ENCODE data around the gene KRTAP4-4.

DNA sequence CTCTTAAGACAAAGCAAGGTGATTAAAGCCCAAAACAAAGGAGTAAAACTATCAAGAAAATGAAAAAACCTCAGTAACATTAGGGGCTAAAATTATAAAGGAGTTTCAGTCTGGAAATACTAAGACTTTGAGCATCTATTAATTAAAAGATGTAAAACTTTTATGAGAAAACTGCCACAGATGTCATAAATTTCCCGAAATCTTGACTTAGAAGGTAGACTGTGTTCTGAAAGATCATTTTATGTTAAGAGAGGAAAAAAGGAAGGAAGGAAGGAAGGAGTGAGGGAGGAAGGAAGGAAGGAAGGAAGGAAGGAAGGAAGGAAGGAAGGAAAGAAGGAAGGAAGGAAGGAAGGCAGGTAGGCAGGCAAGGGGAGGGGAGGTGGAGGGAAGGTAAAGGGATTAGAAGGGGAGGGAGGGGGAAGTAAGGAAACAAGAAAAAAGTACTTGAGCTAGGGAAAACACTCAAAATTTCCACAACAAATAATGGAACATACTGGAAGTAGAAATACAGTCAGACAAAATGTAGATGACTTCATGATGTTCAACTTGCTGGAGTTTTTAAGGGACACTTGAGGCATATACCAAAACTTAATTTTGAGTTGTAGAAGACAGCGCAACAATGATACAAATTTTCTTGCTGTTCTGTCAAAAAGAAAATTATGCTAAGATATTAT is 12.9 kb downstream of the KRTAP4-4 start:
- TF ChIP-seq, protein P1, sequence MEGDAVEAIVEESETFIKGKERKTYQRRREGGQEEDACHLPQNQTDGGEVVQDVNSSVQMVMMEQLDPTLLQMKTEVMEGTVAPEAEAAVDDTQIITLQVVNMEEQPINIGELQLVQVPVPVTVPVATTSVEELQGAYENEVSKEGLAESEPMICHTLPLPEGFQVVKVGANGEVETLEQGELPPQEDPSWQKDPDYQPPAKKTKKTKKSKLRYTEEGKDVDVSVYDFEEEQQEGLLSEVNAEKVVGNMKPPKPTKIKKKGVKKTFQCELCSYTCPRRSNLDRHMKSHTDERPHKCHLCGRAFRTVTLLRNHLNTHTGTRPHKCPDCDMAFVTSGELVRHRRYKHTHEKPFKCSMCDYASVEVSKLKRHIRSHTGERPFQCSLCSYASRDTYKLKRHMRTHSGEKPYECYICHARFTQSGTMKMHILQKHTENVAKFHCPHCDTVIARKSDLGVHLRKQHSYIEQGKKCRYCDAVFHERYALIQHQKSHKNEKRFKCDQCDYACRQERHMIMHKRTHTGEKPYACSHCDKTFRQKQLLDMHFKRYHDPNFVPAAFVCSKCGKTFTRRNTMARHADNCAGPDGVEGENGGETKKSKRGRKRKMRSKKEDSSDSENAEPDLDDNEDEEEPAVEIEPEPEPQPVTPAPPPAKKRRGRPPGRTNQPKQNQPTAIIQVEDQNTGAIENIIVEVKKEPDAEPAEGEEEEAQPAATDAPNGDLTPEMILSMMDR (IDR thresholded peaks at IDR 0.05) = no peak
- TF ChIP-seq POLR2A (IDR thresholded peaks at IDR 0.05) = no peak

Data from right lobe of liver (tissue), 4 donors.